Neural progenitor cell (in vitro differentiated cells): ENCODE data around the gene LTBP1.

Experiments
- CTCF ChIP-seq: fragments of 200-600 bp; sonication (generic); IDR thresholded peaks from 2 replicates; pipeline ENCODE4 v1.5.1; 2017; ENCODE audit warnings: antibody characterized with exemption, mild to moderate bottlenecking
- EZH2 ChIP-seq: fragments of 200-600 bp; sonication (generic); IDR thresholded peaks from 2 replicates; pipeline ENCODE4 v1.6.1; 2017; ENCODE audit warnings: antibody characterized with exemption, mild to moderate bottlenecking, moderate library complexity
- EZH2phosphoT487 ChIP-seq: fragments of 200-600 bp; sonication (generic); IDR thresholded peaks from 2 replicates; pipeline ENCODE4 v1.6.1; 2017; ENCODE audit warnings: antibody characterized with exemption

GRCh38 chr2:33011941-33012340, 65.2 kb downstream of the LTBP1 start:
- TF ChIP-seq CTCF (no peak), EZH2 (no peak), EZH2phosphoT487 (no peak)
